Glutamatergic neuron (in vitro differentiated cells): ENCODE results near the gene DYNLT2B. TPM values are rescaled to one million over a fixed set of nuclear protein-coding genes. Genes with fewer than 3 reads are reported as not detected.
"Not testable (repeated sequence)": the region's sequence is repeated elsewhere in the genome, so short reads cannot be mapped to it uniquely, and the experiment has no call there.

Experiments
- DNase-seq: peaks from one replicate; pipeline ENCODE4 v3.0.0; 2022
- H3K27ac Mint-ChIP-seq: one replicate; pipeline ENCODE4 v1.8.0; 2020; ENCODE audit warnings: mild to moderate bottlenecking, mixed read lengths, inconsistent platforms; ENCODE audit not compliant: unreplicated experiment
- H3K27me3 Mint-ChIP-seq: one replicate; pipeline ENCODE4 v1.8.0; 2020; ENCODE audit warnings: mild to moderate bottlenecking, moderate library complexity, mixed read lengths, inconsistent platforms; ENCODE audit not compliant: unreplicated experiment
- H3K36me3 Mint-ChIP-seq: one replicate; pipeline ENCODE4 v1.8.0; 2020; ENCODE audit warnings: mild to moderate bottlenecking, mixed read lengths, inconsistent platforms; ENCODE audit not compliant: unreplicated experiment
- H3K4me1 Mint-ChIP-seq: one replicate; pipeline ENCODE4 v1.8.0; 2020; ENCODE audit warnings: mild to moderate bottlenecking, low read depth, mixed read lengths, inconsistent platforms; ENCODE audit not compliant: unreplicated experiment
- H3K4me3 Mint-ChIP-seq: one replicate; pipeline ENCODE4 v1.8.0; 2020; ENCODE audit warnings: mild to moderate bottlenecking, mixed read lengths, inconsistent platforms; ENCODE audit not compliant: unreplicated experiment
- H3K9me3 Mint-ChIP-seq: one replicate; pipeline ENCODE4 v1.8.0; 2020; ENCODE audit warnings: mild to moderate bottlenecking, moderate library complexity, mixed read lengths, inconsistent platforms; ENCODE audit not compliant: unreplicated experiment
- CTCF ChIP-seq: fragments of 200-600 bp; sonication (generic); IDR thresholded peaks from one replicate; pipeline ENCODE4 v1.5.0; 2021; ENCODE audit not compliant: partially characterized antibody, unreplicated experiment
- total RNA-seq: library from RNA; stranded (reverse); fragmentation: NEBNext Ultra II Directional; extraction: Animal tissue kit (Norgen Biotek cat#: 25700); gene quantifications from one replicate; pipeline ENCODE4 v1.2.1, GENCODE V29; 2021; ENCODE audit not compliant: unreplicated experiment

Gene DYNLT2B
- total RNA-seq, 1 donor from 2014 or later: 14.8 TPM

DNA sequence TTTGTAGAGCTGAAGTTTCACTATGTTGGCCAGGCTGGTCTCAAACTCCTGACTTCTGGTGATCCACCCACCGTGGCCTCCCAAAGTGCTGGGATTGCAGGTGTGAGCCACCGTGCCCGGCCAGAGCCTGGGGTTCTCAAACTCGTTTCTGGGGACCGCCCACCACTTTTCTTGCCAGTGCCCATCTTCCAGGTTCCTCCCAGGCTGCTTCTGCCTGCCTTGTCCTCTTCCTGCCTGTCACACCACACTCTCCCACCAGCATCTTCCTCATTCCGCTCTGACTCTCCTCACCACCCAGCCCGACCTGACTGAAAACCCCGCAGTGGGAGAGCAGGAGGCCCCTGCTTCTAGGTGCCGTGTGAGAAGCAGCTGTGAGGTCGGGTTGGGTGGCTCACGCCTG is 3.1 kb upstream of the DYNLT2B start:
- peaks cover 5% of the 10 kb centered on the region for H3K27me3 Mint-ChIP-seq
- TF ChIP-seq CTCF: no peak
- no peaks in the 10 kb centered on the region for H3K36me3 Mint-ChIP-seq
- H3K9me3 Mint-ChIP-seq: peaks cover 5% of the 10 kb centered on the region
- H3K27ac Mint-ChIP-seq: no peak overlapping the region
- H3K4me3 Mint-ChIP-seq: no peak overlapping the region
- DNase-seq: no peak
- peaks cover 7% of the 10 kb centered on the region for H3K4me1 Mint-ChIP-seq

GRCh38 chr3:196320137-196320536 is 2.1 kb upstream of the DYNLT2B start:
- no peak overlapping the region for H3K4me3 Mint-ChIP-seq

GRCh38 chr3:196316799-196317686 is 997 bp downstream of the DYNLT2B start:
- DNase-seq: not testable (repeated sequence)

More at GRCh38 chr3:196320137-196320536, 2.1 kb upstream of the DYNLT2B start:
- DNase-seq: no peak
- no peak for TF ChIP-seq CTCF
- H3K27me3 Mint-ChIP-seq: peaks cover 5% of the 10 kb centered on the region
- H3K9me3 Mint-ChIP-seq: peaks cover 5% of the 10 kb centered on the region
- H3K36me3 Mint-ChIP-seq: no peaks in the 10 kb centered on the region
- H3K27ac Mint-ChIP-seq: no peak overlapping the region
- peaks cover 7% of the 10 kb centered on the region for H3K4me1 Mint-ChIP-seq

GRCh38 chr3:196315821-196316220 is 2.2 kb downstream of the DYNLT2B start:
- no peak for TF ChIP-seq CTCF
- H3K9me3 Mint-ChIP-seq: peaks cover 2% of the 10 kb centered on the region
- peaks cover 3% of the 10 kb centered on the region for H3K27me3 Mint-ChIP-seq
- no peaks in the 10 kb centered on the region for H3K4me1 Mint-ChIP-seq
- no peak overlapping the region for H3K4me3 Mint-ChIP-seq
- no peak overlapping the region for H3K27ac Mint-ChIP-seq
- DNase-seq: no peak
- H3K36me3 Mint-ChIP-seq: no peaks in the 10 kb centered on the region

More at GRCh38 chr3:196316799-196317686, 997 bp downstream of the DYNLT2B start:
- Mint-ChIP-seq H3K4me3 (peak overlapping the region; percentile 86), H3K27ac (peak overlapping the region; percentile 43)
- not testable (repeated sequence) for H3K9me3 Mint-ChIP-seq, H3K36me3 Mint-ChIP-seq, H3K27me3 Mint-ChIP-seq, H3K4me1 Mint-ChIP-seq

- no peak for DNase-seq
- H3K4me3 Mint-ChIP-seq: no peak overlapping the region
- no peak for TF ChIP-seq CTCF
These were observed 3.4 kb downstream of the DYNLT2B start for GRCh38 chr3:196314597-196314996.

GRCh38 chr3:196314086-196314485 is 4.0 kb downstream of the DYNLT2B start:
- H3K36me3 Mint-ChIP-seq, H3K9me3 Mint-ChIP-seq, H3K4me1 Mint-ChIP-seq, DNase-seq, H3K27ac Mint-ChIP-seq, H3K4me3 Mint-ChIP-seq, H3K27me3 Mint-ChIP-seq: not testable (repeated sequence)

More at GRCh38 chr3:196314597-196314996, 3.4 kb downstream of the DYNLT2B start:
- peaks cover 3% of the 10 kb centered on the region for H3K27me3 Mint-ChIP-seq
- H3K36me3 Mint-ChIP-seq: no peaks in the 10 kb centered on the region
- H3K9me3 Mint-ChIP-seq: peaks cover 2% of the 10 kb centered on the region
- H3K27ac Mint-ChIP-seq: no peak overlapping the region
- H3K4me1 Mint-ChIP-seq: no peaks in the 10 kb centered on the region

DNA sequence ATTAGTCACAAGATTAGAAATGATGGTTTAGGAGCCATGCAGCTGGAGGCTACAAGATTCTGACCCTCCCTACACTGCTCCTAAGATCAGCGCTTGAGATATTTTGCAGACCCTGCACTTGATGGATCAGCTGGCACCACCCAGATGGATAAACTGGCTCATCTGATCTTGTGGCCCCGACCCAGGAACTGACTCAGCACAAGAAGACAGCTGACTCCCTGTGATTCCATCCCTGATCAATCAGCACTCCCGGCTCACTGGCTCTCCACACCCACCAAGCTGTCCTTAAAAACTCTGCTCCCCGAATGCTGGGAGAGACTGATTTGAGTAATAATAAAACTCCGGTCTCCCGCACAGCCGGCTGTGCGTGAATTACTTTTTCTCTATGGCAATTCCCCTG is 15.1 kb downstream of the DYNLT2B start:
- H3K4me1 Mint-ChIP-seq, H3K27me3 Mint-ChIP-seq, H3K36me3 Mint-ChIP-seq, H3K9me3 Mint-ChIP-seq, DNase-seq, H3K27ac Mint-ChIP-seq, H3K4me3 Mint-ChIP-seq: not testable (repeated sequence)

DNA sequence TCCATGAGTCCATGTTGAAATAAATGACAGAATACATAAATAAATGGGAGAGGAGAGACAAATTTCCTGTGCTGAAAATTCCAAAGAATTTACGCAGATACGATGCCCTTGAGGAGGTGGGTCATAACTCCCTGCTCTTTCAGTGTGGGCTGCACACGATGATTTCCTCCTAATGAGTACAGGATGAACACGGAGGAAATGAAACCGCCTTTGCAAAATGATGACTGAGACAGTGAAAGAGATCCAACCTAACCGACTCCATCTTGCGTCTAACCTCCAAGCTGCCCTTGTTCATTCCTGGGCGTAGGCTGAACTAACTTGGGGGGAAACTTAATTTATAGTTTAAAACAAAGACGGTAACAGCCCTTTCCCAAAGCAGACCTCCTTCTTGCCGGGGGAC is 15.5 kb downstream of the DYNLT2B start:
- not testable (repeated sequence) for H3K4me1 Mint-ChIP-seq, H3K27me3 Mint-ChIP-seq, H3K36me3 Mint-ChIP-seq, H3K4me3 Mint-ChIP-seq, H3K27ac Mint-ChIP-seq, H3K9me3 Mint-ChIP-seq, DNase-seq
